ENCODE data around the gene HPCAL4.

HPCAL4 gene

GRCh38 chr1:39673215-39673614, 18.0 kb downstream of the HPCAL4 start:
- no peak for DNase-seq

GRCh38 chr1:39672551-39672947, 18.7 kb downstream of the HPCAL4 start:
- DNase-seq: no peak

- no peak for DNase-seq
Measured at GRCh38 chr1:39671793-39672550, 19.3 kb downstream of the HPCAL4 start, which contains the start of gene NT5C1A. Gene NT5C1A (minus strand): TSS chr1:39672107. CDS start chr1:39672038, 69 bp downstream.

GRCh38 chr1:39671433-39671792, 19.8 kb downstream of the HPCAL4 start:
- DNase-seq: no peak

- no peak for DNase-seq
Measured at GRCh38 chr1:39670689-39671088, 20.5 kb downstream of the HPCAL4 start.

- no peak for DNase-seq
Measured at GRCh38 chr1:39668894-39669293, 22.3 kb downstream of the HPCAL4 start.

- no peak for DNase-seq
Measured at GRCh38 chr1:39668111-39668510, 23.1 kb downstream of the HPCAL4 start.

GRCh38 chr1:39666772-39667171, 24.5 kb downstream of the HPCAL4 start:
- no peak for DNase-seq

GRCh38 chr1:39663559-39663958, 27.7 kb downstream of the HPCAL4 start:
- no peak for DNase-seq

GRCh38 chr1:39662861-39663260, 28.4 kb downstream of the HPCAL4 start:
- no peak for DNase-seq

GRCh38 chr1:39659538-39659937, 31.7 kb downstream of the HPCAL4 start:
- no peak for DNase-seq

- DNase-seq: no peak
Measured at GRCh38 chr1:39659110-39659509, 32.1 kb downstream of the HPCAL4 start.

GRCh38 chr1:39657923-39658485, 33.2 kb downstream of the HPCAL4 start:
- no peak for DNase-seq

- DNase-seq: no peak
Measured at GRCh38 chr1:39657402-39657801, 33.8 kb downstream of the HPCAL4 start.

GRCh38 chr1:39656391-39656790, 34.8 kb downstream of the HPCAL4 start:
- no peak for DNase-seq

- DNase-seq: no peak
Measured at GRCh38 chr1:39655578-39656268, 35.5 kb downstream of the HPCAL4 start.

- DNase-seq: no peak
Measured at GRCh38 chr1:39654291-39654690, 36.9 kb downstream of the HPCAL4 start.

GRCh38 chr1:39653546-39654031, 37.6 kb downstream of the HPCAL4 start:
- DNase-seq: no peak

- DNase-seq: no peak
Measured at GRCh38 chr1:39652554-39652953, 38.7 kb downstream of the HPCAL4 start.

GRCh38 chr1:39652105-39652504, 39.1 kb downstream of the HPCAL4 start:
- DNase-seq: no peak

GRCh38 chr1:39650431-39650830, 40.8 kb downstream of the HPCAL4 start:
- no peak for DNase-seq

- no peak for DNase-seq
Measured at GRCh38 chr1:39649636-39650185, 41.5 kb downstream of the HPCAL4 start.

GRCh38 chr1:39648496-39648895, 42.7 kb downstream of the HPCAL4 start:
- no peak for DNase-seq

GRCh38 chr1:39647247-39647646, 44.0 kb downstream of the HPCAL4 start:
- DNase-seq: no peak

All from cortex of kidney (tissue), 1 donor.